GM23338 (cell line): ENCODE data around the gene PSMD13. TPM values are rescaled to one million over a fixed set of nuclear protein-coding genes. Genes with fewer than 3 reads are reported as not detected.

Experiments used
- ATAC-seq: fragments of 200-7000 bp; cut with Tn5 transposase; 3 replicates; pipeline ENCODE4 v1.9.1; 2020
- DNase-seq: peaks from one replicate; pipeline ENCODE4 v3.0.0-alpha.2; 2015; ENCODE audit warnings: low spot score
- H2AFZ ChIP-seq: fragments of 200-600 bp; sonication (generic); 2 replicates; pipeline ENCODE4 v1.8.0; 2016; ENCODE audit warnings: antibody characterized with exemption, mild to moderate bottlenecking, moderate library complexity
- H3F3A ChIP-seq: fragments of 200-600 bp; sonication (generic); replicated peaks from 2 replicates; pipeline ENCODE4 v1.8.0; 2017; ENCODE audit warnings: antibody characterized with exemption, mixed run types, low read depth
- H3K27ac ChIP-seq: fragments of 200-600 bp; sonication (generic); 2 replicates; pipeline ENCODE4 v1.6.1; 2016; ENCODE audit warnings: low read depth
- H3K27me3 ChIP-seq: fragments of 200-600 bp; sonication (generic); 2 replicates; pipeline ENCODE4 v1.8.0; 2016; ENCODE audit warnings: mild to moderate bottlenecking, mixed run types, moderate library complexity; ENCODE audit not compliant: insufficient read depth
- H3K36me3 ChIP-seq: fragments of 200-600 bp; sonication (generic); 2 replicates; pipeline ENCODE4 v1.8.0; 2016; ENCODE audit warnings: mild to moderate bottlenecking; ENCODE audit not compliant: insufficient read depth
- H3K4me1 ChIP-seq: fragments of 200-600 bp; sonication (generic); 2 replicates; pipeline ENCODE4 v1.8.0; 2016; ENCODE audit warnings: mild to moderate bottlenecking, moderate library complexity; ENCODE audit not compliant: insufficient read depth
- H3K4me2 ChIP-seq: fragments of 200-600 bp; sonication (generic); 2 replicates; pipeline ENCODE4 v1.7.1; 2017; ENCODE audit warnings: mixed run types
- H3K4me3 ChIP-seq: fragments of 200-600 bp; sonication (generic); 2 replicates; pipeline ENCODE4 v1.6.1; 2016; ENCODE audit warnings: mixed run types
- H3K79me2 ChIP-seq: fragments of 200-600 bp; sonication (generic); replicated peaks from 2 replicates; pipeline ENCODE4 v1.8.0; 2017; ENCODE audit warnings: mild to moderate bottlenecking; ENCODE audit not compliant: insufficient read depth
- H3K9me2 ChIP-seq: fragments of 200-600 bp; sonication (generic); 2 replicates; pipeline ENCODE4 v1.8.0; 2017; ENCODE audit not compliant: insufficient read depth
- H4K20me1 ChIP-seq: fragments of 200-600 bp; sonication (generic); replicated peaks from 2 replicates; pipeline ENCODE4 v1.8.0; 2017; ENCODE audit warnings: mild to moderate bottlenecking; ENCODE audit not compliant: insufficient read depth
- H3K27ac Mint-ChIP-seq: 2 replicates; pipeline ENCODE4 v1.8.0; 2020; ENCODE audit warnings: inconsistent platforms, mild to moderate bottlenecking, moderate library complexity, mixed read lengths
- H3K27me3 Mint-ChIP-seq: 3 replicates; pipeline ENCODE4 v1.8.0; 2022; ENCODE audit warnings: low read depth, mild to moderate bottlenecking, moderate library complexity, mixed read lengths, inconsistent platforms; ENCODE audit not compliant: insufficient read depth, poor library complexity
- H3K36me3 Mint-ChIP-seq: 3 replicates; pipeline ENCODE4 v1.8.0; 2021; ENCODE audit warnings: low read depth, mild to moderate bottlenecking, inconsistent platforms, moderate library complexity, mixed read lengths
- H3K4me1 Mint-ChIP-seq: 3 replicates; pipeline ENCODE4 v1.8.0; 2020; ENCODE audit warnings: mild to moderate bottlenecking, inconsistent platforms, mixed read lengths
- H3K4me3 Mint-ChIP-seq: 3 replicates; pipeline ENCODE4 v1.8.0; 2021; ENCODE audit warnings: moderate library complexity, mild to moderate bottlenecking, inconsistent platforms, mixed read lengths
- H3K9me3 Mint-ChIP-seq: 3 replicates; pipeline ENCODE4 v1.8.0; 2020; ENCODE audit warnings: moderate library complexity, mild to moderate bottlenecking, inconsistent platforms, mixed read lengths
- CTCF ChIP-seq, 2 experiments: fragments of 200-600 bp in 1 of 2; sonication (generic) in 1 of 2; conservative IDR thresholded peaks; 2 replicates each; pipeline versions ENCODE4 v1.5.1 to v1.6.1; 2016 to 2017; ENCODE audit warnings: antibody characterized with exemption in 2 of 2, low read depth in 2 of 2, mild to moderate bottlenecking in 2 of 2, moderate library complexity in 1 of 2
- EZH2phosphoT487 ChIP-seq: fragments of 200-600 bp; sonication (generic); IDR thresholded peaks from one replicate; pipeline ENCODE4 v1.8.1; 2018; ENCODE audit warnings: antibody characterized with exemption; ENCODE audit not compliant: unreplicated experiment
- JUNB ChIP-seq: IDR thresholded peaks from one replicate; pipeline ENCODE4 v1.6.1; 2016; ENCODE audit warnings: antibody characterized with exemption; ENCODE audit not compliant: unreplicated experiment
- POLR2AphosphoS5 ChIP-seq: IDR thresholded peaks from 2 replicates; pipeline ENCODE4 v1.6.1; 2016; ENCODE audit warnings: antibody characterized with exemption, low read depth
- REST ChIP-seq: IDR thresholded peaks from one replicate; pipeline ENCODE4 v1.6.1; 2018; ENCODE audit warnings: antibody characterized with exemption; ENCODE audit not compliant: unreplicated experiment
- STAT1 ChIP-seq: IDR thresholded peaks from one replicate; pipeline ENCODE4 v1.6.1; 2016; ENCODE audit warnings: antibody characterized with exemption; ENCODE audit not compliant: unreplicated experiment
- ZNF114 ChIP-seq: fragments of 250-450 bp; sonication (Bioruptor Pico); IDR thresholded peaks from 2 replicates; pipeline ENCODE4 v1.5.0; 2020; ENCODE audit warnings: mild to moderate bottlenecking, moderate library complexity
- ZNF331 ChIP-seq: fragments of 250-450 bp; sonication (Bioruptor Pico); IDR thresholded peaks from 2 replicates; pipeline ENCODE4 v1.5.0; 2020; ENCODE audit warnings: low read depth, mild to moderate bottlenecking, moderate library complexity
- polyA plus RNA-seq: library from polyadenylated mRNA; unstranded; fragments of >200 nt; fragmentation: Nextera tagmentation; extraction: Ambion mirVana; gene quantifications from 2 replicates; pipeline ENCODE4 v1.2.1, GENCODE V29; 2016
- total RNA-seq: library from RNA; depleted of rRNA; stranded (reverse); fragments of >200 nt; shearing (Covaris generic); gene quantifications from 2 replicates; pipeline ENCODE4 v1.2.3, GENCODE V29; 2014
- TF ChIP-seq, protein P1 (sequence below): IDR thresholded peaks from 2 replicates; pipeline ENCODE4 v1.6.1; 2016; ENCODE audit warnings: antibody characterized with exemption
- TF ChIP-seq, protein P2 (sequence below): fragments of 250-450 bp; sonication (Bioruptor Pico); IDR thresholded peaks from 2 replicates; pipeline ENCODE4 v1.5.0; 2020; ENCODE audit warnings: mild to moderate bottlenecking, moderate library complexity

Gene PSMD13
- total and polyA plus RNA-seq, 2 experiments from 2014 or later: 111 to 114 TPM

GRCh38 chr11:255176-255575 is 18.4 kb downstream of the PSMD13 start:
- peaks cover 4% of the 10 kb centered on the region; the same call in 1 of the 2 replicates for H3K9me2 ChIP-seq
- H3K27ac ChIP-seq: no peak overlapping the region
- H3K27me3 ChIP-seq: no peaks in the 10 kb centered on the region
- H3F3A ChIP-seq: peaks cover 15% of the 10 kb centered on the region
- no peak overlapping the region for H3K4me3 ChIP-seq
- Mint-ChIP-seq H3K9me3 (peaks cover 5% of the 10 kb centered on the region; the same call in 1 of the 3 replicates), H3K27me3 (peaks cover 3% of the 10 kb centered on the region), H3K27ac (no peak overlapping the region), H3K4me3 (no peak overlapping the region), H3K36me3 (peaks cover 34% of the 10 kb centered on the region), H3K4me1 (no peaks in the 10 kb centered on the region; the same call in none of the 3 replicates)
- H3K79me2 ChIP-seq: no peaks in the 10 kb centered on the region
- H3K4me1 ChIP-seq: no peaks in the 10 kb centered on the region
- no peak for DNase-seq
- peaks cover 12% of the 10 kb centered on the region; the same call in 1 of the 2 replicates for H3K36me3 ChIP-seq
- no peaks in the 10 kb centered on the region for H4K20me1 ChIP-seq
- no peak overlapping the region for H2AFZ ChIP-seq
- TF ChIP-seq REST: no peak
- TF ChIP-seq ZNF114 (CRISPR knock-in tag): no peak
- TF ChIP-seq POLR2AphosphoS5: no peak
- no peak for TF ChIP-seq CTCF (conservative IDR thresholded peaks at IDR 0.05; ENCODE audit: low read depth in 2 of 2)
- ATAC-seq: no peak
- no peak overlapping the region for H3K4me2 ChIP-seq

DNA sequence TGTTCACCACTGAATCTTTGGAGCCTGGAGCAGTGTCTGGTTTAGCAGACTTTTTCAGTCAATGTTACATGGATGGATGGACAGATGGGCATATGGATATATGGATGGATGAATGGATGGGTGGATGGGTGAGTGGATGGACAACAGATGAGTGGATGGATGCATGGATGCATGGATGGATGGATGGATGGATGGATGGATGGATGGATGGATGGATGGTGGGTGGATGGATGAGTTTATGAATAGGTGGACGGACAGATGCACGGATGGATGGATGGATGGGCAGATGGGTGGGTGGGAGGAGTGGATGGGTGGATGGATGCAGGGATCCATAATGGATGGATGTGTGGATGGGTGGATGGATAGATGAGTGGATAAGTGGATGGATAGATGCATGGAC is 19.0 kb downstream of the PSMD13 start:
- Mint-ChIP-seq H3K9me3 (peaks cover 6% of the 10 kb centered on the region; the same call in 1 of the 3 replicates), H3K27ac (no peak overlapping the region), H3K36me3 (peaks cover 29% of the 10 kb centered on the region), H3K4me3 (no peak overlapping the region), H3K4me1 (no peaks in the 10 kb centered on the region; the same call in none of the 3 replicates), H3K27me3 (peaks cover 3% of the 10 kb centered on the region)
- Histone ChIP-seq H3F3A (peaks cover 10% of the 10 kb centered on the region; the same call in 1 of the 2 replicates), H3K79me2 (no peaks in the 10 kb centered on the region), H3K4me3 (no peak overlapping the region), H3K9me2 (peaks cover 4% of the 10 kb centered on the region; the same call in 1 of the 2 replicates), H3K36me3 (peaks cover 12% of the 10 kb centered on the region; the same call in 1 of the 2 replicates), H3K27ac (no peak overlapping the region), H3K4me2 (no peak overlapping the region), H2AFZ (no peak overlapping the region), H3K27me3 (no peaks in the 10 kb centered on the region), H4K20me1 (no peaks in the 10 kb centered on the region), H3K4me1 (no peaks in the 10 kb centered on the region)
- DNase-seq (no peak), ATAC-seq (no peak)
- TF ChIP-seq EZH2phosphoT487: no peak
- TF ChIP-seq, protein P1, sequence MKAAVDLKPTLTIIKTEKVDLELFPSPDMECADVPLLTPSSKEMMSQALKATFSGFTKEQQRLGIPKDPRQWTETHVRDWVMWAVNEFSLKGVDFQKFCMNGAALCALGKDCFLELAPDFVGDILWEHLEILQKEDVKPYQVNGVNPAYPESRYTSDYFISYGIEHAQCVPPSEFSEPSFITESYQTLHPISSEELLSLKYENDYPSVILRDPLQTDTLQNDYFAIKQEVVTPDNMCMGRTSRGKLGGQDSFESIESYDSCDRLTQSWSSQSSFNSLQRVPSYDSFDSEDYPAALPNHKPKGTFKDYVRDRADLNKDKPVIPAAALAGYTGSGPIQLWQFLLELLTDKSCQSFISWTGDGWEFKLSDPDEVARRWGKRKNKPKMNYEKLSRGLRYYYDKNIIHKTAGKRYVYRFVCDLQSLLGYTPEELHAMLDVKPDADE: no peak
- no peak for TF ChIP-seq JUNB
- no peak for TF ChIP-seq STAT1
- no peak for TF ChIP-seq ZNF331 (CRISPR knock-in tag)
- TF ChIP-seq, protein P2, sequence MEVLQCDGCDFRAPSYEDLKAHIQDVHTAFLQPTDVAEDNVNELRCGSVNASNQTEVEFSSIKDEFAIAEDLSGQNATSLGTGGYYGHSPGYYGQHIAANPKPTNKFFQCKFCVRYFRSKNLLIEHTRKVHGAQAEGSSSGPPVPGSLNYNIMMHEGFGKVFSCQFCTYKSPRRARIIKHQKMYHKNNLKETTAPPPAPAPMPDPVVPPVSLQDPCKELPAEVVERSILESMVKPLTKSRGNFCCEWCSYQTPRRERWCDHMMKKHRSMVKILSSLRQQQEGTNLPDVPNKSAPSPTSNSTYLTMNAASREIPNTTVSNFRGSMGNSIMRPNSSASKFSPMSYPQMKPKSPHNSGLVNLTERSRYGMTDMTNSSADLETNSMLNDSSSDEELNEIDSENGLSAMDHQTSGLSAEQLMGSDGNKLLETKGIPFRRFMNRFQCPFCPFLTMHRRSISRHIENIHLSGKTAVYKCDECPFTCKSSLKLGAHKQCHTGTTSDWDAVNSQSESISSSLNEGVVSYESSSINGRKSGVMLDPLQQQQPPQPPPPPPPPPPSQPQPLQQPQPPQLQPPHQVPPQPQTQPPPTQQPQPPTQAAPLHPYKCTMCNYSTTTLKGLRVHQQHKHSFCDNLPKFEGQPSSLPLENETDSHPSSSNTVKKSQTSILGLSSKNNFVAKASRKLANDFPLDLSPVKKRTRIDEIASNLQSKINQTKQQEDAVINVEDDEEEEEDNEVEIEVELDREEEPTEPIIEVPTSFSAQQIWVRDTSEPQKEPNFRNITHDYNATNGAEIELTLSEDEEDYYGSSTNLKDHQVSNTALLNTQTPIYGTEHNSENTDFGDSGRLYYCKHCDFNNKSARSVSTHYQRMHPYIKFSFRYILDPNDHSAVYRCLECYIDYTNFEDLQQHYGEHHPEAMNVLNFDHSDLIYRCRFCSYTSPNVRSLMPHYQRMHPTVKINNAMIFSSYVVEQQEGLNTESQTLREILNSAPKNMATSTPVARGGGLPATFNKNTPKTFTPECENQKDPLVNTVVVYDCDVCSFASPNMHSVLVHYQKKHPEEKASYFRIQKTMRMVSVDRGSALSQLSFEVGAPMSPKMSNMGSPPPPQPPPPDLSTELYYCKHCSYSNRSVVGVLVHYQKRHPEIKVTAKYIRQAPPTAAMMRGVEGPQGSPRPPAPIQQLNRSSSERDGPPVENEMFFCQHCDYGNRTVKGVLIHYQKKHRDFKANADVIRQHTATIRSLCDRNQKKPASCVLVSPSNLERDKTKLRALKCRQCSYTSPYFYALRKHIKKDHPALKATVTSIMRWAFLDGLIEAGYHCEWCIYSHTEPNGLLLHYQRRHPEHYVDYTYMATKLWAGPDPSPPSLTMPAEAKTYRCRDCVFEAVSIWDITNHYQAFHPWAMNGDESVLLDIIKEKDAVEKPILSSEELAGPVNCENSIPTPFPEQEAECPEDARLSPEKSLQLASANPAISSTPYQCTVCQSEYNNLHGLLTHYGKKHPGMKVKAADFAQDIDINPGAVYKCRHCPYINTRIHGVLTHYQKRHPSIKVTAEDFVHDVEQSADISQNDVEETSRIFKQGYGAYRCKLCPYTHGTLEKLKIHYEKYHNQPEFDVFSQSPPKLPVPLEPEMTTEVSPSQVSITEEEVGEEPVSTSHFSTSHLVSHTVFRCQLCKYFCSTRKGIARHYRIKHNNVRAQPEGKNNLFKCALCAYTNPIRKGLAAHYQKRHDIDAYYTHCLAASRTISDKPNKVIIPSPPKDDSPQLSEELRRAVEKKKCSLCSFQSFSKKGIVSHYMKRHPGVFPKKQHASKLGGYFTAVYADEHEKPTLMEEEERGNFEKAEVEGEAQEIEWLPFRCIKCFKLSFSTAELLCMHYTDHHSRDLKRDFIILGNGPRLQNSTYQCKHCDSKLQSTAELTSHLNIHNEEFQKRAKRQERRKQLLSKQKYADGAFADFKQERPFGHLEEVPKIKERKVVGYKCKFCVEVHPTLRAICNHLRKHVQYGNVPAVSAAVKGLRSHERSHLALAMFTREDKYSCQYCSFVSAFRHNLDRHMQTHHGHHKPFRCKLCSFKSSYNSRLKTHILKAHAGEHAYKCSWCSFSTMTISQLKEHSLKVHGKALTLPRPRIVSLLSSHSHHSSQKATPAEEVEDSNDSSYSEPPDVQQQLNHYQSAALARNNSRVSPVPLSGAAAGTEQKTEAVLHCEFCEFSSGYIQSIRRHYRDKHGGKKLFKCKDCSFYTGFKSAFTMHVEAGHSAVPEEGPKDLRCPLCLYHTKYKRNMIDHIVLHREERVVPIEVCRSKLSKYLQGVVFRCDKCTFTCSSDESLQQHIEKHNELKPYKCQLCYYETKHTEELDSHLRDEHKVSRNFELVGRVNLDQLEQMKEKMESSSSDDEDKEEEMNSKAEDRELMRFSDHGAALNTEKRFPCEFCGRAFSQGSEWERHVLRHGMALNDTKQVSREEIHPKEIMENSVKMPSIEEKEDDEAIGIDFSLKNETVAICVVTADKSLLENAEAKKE (CRISPR knock-in tag): no peak
